ENCODE results near the gene KLK15. TPM values are rescaled to one million over a fixed set of nuclear protein-coding genes. Genes with fewer than 3 reads are reported as not detected.

KLK15 gene
- polyA plus RNA-seq, 1 donor from 2014 or later = not detected

DNA sequence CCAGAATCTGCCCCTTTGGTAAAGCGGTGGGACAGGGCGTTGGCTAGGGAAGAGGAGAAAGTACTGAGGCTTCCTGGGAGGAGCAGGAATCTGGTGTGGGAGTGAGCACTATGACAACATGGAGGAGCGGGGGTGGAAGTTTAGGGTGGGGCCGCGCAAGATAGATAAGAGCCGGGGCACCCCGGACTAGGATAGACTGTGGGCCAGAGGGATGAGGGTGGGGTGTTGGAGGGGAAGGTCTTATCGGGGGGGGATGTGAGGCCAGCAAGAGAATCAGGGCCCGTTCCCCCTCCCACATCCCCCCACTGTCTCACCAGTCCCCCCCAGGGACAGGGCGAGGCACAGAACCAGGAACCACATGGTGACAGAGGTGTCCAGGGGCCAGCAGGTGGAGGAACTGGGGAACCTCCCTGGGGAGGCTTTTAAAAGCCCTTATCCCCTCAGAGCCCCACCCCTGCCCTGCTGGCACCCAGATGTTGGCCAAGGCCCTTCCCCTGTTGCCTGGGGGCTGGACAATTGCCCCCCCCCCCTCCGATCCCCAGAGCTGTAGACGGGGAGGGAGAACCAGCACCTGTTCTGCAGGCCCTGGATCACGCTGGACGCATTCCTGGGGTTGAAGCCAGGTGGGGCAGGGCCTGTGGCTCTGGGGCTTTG lies 9.9 kb downstream of the KLK15 start, which contains the start of gene KLK1:
TSS of gene KLK1 (minus strand) at position 399 of the 654 bp plus-strand sequence. CDS start at position 360, 39 bp downstream.
- H3K36me3 ChIP-seq (ENCODE audit: insufficient read depth, low read length) = no peaks in the 10 kb centered on the region

DNA sequence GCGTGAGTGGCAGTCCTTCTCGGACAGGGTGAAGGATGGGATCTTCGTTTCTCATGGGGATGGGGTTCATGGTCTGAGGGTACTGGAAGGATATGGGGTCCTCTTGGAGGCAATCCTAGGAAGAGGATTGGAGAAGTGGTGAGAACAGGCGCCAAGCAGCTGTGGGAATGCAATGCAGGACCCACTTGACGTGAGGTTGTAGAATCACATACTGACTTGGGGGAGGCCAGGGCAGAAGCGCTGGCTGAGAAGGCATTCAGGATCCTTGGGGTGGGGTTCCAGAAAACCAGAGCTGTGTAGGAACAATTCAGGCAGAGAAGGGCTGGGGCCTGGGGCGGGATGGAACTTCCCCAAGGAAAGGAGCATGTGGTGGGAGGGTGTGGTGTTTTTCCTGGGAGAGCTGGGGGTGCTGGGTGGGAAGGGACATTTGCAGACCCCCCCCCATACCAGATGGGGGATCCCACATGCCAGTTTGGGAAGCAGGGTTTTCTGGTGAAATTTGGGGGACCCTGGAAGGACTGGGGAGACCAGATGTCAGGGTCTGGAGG lies 10.6 kb downstream of the KLK15 start:
- TF ChIP-seq EZH2 (IDR thresholded peaks at IDR 0.05; ENCODE audit: borderline replicate concordance, insufficient read depth, low read length, poor library complexity, severe bottlenecking) (no peak), RAD21 (conservative IDR thresholded peaks at IDR 0.05) (no peak), EP300 (conservative IDR thresholded peaks at IDR 0.05; ENCODE audit: poor library complexity, severe bottlenecking) (no peak), TAF1 (IDR thresholded peaks at IDR 0.05; ENCODE audit: low read depth) (no peak), POLR2AphosphoS5 (IDR thresholded peaks at IDR 0.05) (no peak), SMC3 (conservative IDR thresholded peaks at IDR 0.05; ENCODE audit: poor library complexity) (no peak), MXI1 (conservative IDR thresholded peaks at IDR 0.05; ENCODE audit: poor library complexity, severe bottlenecking) (no peak)
- TF ChIP-seq, protein P1, sequence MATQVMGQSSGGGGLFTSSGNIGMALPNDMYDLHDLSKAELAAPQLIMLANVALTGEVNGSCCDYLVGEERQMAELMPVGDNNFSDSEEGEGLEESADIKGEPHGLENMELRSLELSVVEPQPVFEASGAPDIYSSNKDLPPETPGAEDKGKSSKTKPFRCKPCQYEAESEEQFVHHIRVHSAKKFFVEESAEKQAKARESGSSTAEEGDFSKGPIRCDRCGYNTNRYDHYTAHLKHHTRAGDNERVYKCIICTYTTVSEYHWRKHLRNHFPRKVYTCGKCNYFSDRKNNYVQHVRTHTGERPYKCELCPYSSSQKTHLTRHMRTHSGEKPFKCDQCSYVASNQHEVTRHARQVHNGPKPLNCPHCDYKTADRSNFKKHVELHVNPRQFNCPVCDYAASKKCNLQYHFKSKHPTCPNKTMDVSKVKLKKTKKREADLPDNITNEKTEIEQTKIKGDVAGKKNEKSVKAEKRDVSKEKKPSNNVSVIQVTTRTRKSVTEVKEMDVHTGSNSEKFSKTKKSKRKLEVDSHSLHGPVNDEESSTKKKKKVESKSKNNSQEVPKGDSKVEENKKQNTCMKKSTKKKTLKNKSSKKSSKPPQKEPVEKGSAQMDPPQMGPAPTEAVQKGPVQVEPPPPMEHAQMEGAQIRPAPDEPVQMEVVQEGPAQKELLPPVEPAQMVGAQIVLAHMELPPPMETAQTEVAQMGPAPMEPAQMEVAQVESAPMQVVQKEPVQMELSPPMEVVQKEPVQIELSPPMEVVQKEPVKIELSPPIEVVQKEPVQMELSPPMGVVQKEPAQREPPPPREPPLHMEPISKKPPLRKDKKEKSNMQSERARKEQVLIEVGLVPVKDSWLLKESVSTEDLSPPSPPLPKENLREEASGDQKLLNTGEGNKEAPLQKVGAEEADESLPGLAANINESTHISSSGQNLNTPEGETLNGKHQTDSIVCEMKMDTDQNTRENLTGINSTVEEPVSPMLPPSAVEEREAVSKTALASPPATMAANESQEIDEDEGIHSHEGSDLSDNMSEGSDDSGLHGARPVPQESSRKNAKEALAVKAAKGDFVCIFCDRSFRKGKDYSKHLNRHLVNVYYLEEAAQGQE (IDR thresholded peaks at IDR 0.05; ENCODE audit: borderline replicate concordance) = no peak
- TF ChIP-seq, protein P2, sequence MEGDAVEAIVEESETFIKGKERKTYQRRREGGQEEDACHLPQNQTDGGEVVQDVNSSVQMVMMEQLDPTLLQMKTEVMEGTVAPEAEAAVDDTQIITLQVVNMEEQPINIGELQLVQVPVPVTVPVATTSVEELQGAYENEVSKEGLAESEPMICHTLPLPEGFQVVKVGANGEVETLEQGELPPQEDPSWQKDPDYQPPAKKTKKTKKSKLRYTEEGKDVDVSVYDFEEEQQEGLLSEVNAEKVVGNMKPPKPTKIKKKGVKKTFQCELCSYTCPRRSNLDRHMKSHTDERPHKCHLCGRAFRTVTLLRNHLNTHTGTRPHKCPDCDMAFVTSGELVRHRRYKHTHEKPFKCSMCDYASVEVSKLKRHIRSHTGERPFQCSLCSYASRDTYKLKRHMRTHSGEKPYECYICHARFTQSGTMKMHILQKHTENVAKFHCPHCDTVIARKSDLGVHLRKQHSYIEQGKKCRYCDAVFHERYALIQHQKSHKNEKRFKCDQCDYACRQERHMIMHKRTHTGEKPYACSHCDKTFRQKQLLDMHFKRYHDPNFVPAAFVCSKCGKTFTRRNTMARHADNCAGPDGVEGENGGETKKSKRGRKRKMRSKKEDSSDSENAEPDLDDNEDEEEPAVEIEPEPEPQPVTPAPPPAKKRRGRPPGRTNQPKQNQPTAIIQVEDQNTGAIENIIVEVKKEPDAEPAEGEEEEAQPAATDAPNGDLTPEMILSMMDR (IDR thresholded peaks at IDR 0.05; ENCODE audit: poor library complexity, severe bottlenecking) = no peak

More for the DNA sequence above, 9.9 kb downstream of the KLK15 start, which contains the start of gene KLK1:
- Histone ChIP-seq H3F3A (ENCODE audit: insufficient read depth, low read length, poor library complexity, severe bottlenecking) (no peaks in the 10 kb centered on the region), H3K27ac (ENCODE audit: low read length) (no peak within 1 kb of the TSS), H3K4me3 (ENCODE audit: low read length) (no peak within 1 kb of the TSS), H3K9me3 (ENCODE audit: low read length) (no peaks in the 10 kb centered on the region), H3K79me2 (replicated peaks; ENCODE audit: insufficient read depth, low read length) (no peaks in the 10 kb centered on the region), H3K4me2 (ENCODE audit: low read length) (no peak within 1 kb of the TSS), H4K20me1 (ENCODE audit: insufficient read depth) (no peaks in the 10 kb centered on the region), H3K9ac (ENCODE audit: low read length) (no peak within 1 kb of the TSS), H2AFZ (ENCODE audit: low read depth, low read length) (no peak within 1 kb of the TSS), H3K9me2 (ENCODE audit: insufficient read depth, low read length) (no peaks in the 10 kb centered on the region), H3K27me3 (ENCODE audit: insufficient read depth, low read depth, low read length) (peaks cover 44% of the 10 kb centered on the region)
- TF ChIP-seq, protein P2 (IDR thresholded peaks at IDR 0.05; ENCODE audit: poor library complexity, severe bottlenecking) = no peak
- TF ChIP-seq EZH2 (IDR thresholded peaks at IDR 0.05; ENCODE audit: borderline replicate concordance, insufficient read depth, low read length, poor library complexity, severe bottlenecking) = no peak

More for the DNA sequence above, 10.6 kb downstream of the KLK15 start:
- peaks cover 52% of the 10 kb centered on the region for H3K27me3 ChIP-seq (ENCODE audit: insufficient read depth, low read depth, low read length)
- no peaks in the 10 kb centered on the region for H3K36me3 ChIP-seq (ENCODE audit: insufficient read depth, low read length)
- H4K20me1 ChIP-seq (ENCODE audit: insufficient read depth) = no peaks in the 10 kb centered on the region
- H3K79me2 ChIP-seq (replicated peaks; ENCODE audit: insufficient read depth, low read length) = no peaks in the 10 kb centered on the region
- no peaks in the 10 kb centered on the region for H3K9me3 ChIP-seq (ENCODE audit: low read length)
- H3F3A ChIP-seq (ENCODE audit: insufficient read depth, low read length, poor library complexity, severe bottlenecking) = no peaks in the 10 kb centered on the region
- H2AFZ ChIP-seq (ENCODE audit: low read depth, low read length) = no peak overlapping the region
- H3K4me3 ChIP-seq (ENCODE audit: low read length) = no peak overlapping the region
- H3K27ac ChIP-seq (ENCODE audit: low read length) = no peak overlapping the region
- no peak overlapping the region for H3K9ac ChIP-seq (ENCODE audit: low read length)
- H3K9me2 ChIP-seq (ENCODE audit: insufficient read depth, low read length) = no peaks in the 10 kb centered on the region
- no peak overlapping the region for H3K4me2 ChIP-seq (ENCODE audit: low read length)

Measured in neural cell (in vitro differentiated cells).